GM19240 (cell line): ENCODE measurements around the gene EPM2AIP1.
"Not testable (repeated sequence)": the region's sequence is repeated elsewhere in the genome, so short reads cannot be mapped to it uniquely, and the experiment has no call there.

ENCODE experiments used
- DNase-seq: peaks from one replicate; pipeline ENCODE4 v3.0.0; 2011; ENCODE audit warnings: low spot score; ENCODE audit not compliant: insufficient read length

Gene EPM2AIP1

DNA sequence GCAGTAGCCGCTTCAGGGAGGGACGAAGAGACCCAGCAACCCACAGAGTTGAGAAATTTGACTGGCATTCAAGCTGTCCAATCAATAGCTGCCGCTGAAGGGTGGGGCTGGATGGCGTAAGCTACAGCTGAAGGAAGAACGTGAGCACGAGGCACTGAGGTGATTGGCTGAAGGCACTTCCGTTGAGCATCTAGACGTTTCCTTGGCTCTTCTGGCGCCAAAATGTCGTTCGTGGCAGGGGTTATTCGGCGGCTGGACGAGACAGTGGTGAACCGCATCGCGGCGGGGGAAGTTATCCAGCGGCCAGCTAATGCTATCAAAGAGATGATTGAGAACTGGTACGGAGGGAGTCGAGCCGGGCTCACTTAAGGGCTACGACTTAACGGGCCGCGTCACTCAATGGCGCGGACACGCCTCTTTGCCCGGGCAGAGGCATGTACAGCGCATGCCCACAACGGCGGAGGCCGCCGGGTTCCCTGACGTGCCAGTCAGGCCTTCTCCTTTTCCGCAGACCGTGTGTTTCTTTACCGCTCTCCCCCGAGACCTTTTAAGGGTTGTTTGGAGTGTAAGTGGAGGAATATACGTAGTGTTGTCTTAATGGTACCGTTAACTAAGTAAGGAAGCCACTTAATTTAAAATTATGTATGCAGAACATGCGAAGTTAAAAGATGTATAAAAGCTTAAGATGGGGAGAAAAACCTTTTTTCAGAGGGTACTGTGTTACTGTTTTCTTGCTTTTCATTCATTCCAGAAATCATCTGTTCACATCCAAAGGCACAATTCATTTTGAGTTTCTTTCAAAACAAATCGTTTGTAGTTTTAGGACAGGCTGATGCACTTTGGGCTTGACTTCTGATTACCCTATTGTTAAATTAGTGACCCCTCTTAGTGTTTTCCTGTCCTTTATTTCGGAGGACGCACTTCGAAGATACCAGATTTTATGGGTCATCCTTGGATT, 674 bp upstream of the EPM2AIP1 start, which contains the start of gene MLH1:
TSS of gene MLH1 (plus strand) at position 193 of the 958 bp plus-strand sequence. CDS start at position 223, 30 bp downstream.
- peak; percentile 60 for DNase-seq

DNA sequence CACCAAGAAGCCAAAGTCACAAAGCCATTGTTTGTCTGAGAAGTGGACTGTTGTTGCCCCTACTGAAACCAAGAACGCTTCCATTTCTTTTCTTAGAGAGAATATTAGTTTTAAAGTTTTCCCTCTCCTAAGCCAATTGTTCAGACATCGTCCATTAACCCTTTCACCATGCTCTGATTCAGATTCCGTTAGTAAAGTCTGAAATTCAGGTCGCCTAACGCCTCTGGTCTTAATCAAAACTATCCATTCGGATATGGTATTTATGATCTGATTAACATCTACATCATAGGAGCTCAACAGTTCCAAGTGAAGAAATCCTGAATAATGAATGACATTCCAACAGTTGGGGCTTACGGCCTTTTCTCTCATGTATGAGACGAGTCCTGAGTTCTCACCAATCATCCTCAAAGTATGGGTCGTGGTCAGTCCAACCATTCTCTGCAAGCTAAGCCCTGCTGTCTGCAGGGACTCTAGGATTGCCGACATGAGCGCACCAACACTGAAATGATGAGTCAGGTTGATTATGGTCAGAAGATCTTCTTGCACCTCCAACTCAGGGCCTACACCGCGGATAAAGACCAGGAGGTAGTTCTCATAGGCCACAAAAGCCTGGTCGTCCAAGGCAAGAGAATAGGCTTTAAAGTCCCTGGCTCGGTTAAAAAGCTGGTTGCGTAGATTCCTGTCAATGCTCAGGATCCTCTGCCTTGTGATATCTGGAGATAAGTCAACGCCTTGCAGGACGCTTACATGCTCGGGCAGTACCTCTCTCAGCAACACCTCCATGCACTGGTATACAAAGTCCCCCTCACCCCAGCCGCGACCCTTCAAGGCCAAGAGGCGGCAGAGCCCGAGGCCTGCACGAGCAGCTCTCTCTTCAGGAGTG, 767 bp downstream of the EPM2AIP1 start:
- no peak for DNase-seq

DNA sequence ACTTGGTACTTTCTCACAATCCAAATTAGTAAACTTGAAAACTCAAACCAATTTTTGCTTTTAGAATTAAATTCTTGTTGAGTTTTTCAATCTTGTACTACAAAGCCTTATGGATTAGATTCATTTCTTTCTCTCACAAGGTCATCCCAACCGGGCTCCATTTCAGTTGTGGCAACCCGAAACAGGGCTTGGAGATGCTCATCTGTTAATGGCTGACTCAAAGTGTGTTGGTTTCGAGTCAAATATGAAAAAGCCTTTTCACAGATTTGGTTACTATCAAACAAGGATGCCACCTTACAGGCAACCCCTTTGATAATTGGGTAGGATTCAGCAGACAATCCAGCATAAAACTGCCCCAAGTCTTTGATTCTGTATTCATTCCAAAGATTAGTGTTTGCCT, 1.8 kb downstream of the EPM2AIP1 start:
- no peak for DNase-seq

DNA sequence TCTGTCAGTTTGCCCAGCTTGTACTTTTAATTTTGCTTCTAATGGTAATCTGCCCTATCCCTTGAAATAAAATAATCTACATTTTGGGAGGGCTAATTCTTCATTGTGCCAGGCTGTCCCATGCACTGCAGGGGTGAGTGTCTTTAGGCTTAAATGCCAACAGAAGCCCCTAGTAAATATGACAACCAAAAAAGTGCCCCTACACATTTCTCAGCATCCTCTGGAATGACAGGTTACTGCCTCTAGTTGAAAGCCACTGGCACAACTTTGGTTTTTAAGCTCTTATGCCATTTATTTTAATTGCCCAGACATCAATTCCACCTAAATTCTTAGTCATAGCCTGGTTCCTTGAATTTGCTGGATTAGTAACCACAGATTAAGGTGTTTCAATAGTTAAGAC, 3.4 kb downstream of the EPM2AIP1 start:
- DNase-seq = no peak

DNA sequence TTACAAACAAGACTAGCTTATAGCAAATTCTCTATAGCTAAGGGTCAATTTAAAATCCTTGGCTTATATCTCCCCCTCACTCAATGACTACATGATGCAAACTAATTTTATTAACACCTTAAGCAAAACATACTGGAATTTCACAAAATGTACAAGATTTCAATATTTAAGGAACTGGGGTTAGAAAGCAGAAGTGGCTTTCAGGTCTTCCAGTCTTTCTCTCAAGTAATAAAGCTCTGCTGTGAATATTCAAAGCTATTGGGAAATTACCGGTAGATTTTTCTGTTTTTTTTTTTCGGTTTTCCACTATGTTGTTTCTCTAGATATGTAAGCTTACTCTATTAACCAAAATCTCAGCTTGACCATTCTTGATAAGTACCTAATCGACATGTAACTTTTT, 3.9 kb downstream of the EPM2AIP1 start:
- no peak for DNase-seq

DNA sequence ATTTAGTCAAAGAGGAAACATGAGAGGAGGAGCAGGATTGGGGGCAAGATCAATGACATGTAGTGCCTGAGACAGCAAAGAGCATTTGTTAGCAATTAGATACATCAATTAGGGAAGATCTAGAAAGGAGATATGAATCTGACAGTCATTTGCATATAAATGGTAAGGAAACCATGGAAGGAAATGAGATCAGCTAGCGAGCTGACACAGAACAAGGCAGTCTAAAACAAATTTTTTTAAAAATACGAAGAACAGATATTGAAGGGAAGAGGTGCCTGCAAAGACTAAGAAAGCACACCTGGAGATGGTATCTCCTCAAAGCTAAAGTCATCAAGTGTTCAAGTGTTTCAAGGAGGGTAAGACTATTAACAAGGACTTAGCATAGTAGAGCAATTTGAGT, 4.6 kb downstream of the EPM2AIP1 start:
- no peak for DNase-seq

DNA sequence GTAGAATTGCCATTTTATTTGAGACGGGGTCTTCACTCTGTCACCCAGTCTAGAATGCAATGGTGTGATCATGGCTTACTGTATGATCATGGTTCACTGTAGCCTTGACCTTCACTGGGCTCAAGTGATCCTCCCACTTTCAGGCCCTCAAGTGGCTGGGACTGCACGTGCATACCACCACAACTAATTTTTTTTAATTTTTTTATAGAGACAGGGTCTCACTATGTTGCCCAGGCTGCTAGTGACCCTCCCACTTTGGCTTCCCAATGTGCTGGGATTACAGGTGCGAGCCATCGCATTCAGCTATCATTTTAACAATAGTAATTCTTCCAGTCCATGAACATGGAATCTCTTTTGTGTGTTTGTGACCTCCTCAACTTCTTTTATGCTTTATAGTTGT, 11.9 kb downstream of the EPM2AIP1 start:
- DNase-seq = no peak

DNA sequence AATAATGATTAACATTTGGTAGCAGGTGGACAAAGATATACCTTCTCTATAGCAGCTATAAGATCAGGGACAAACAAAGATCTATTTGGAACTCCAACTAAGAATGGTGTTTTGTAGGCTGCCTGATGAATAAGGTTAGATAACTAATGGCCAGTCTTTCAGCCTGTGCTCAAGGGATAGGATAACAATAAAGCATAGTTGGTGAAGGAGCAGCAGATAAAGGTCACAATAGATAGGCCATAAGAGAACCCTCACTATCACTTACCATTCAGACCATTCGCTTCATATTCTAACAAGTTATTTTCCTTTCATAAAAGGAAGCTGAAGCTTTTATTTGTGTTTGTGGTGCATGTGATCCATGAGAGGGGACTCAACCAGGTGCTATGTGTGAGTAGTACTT, 19.8 kb downstream of the EPM2AIP1 start:
- no peak for DNase-seq

DNA sequence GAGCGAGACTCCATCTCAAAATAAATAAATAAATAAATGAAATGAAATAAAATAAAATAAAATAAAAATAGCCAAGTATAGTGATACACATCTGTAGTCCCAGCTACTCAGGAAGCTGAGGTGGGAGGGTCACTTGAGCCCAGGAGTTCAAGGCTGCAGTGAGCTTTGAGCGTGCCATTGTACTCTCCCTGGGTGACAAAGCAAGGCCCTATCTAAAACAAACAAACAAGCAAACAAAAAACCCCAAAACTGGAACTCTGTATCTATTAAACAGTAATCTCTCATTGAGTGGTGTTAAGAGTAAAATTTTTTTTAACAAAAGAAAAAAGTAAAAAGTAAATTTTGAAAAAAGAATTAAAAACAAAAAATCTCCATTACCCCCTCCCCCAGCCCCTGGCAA, 20.8 kb downstream of the EPM2AIP1 start:
- DNase-seq = no peak

DNA sequence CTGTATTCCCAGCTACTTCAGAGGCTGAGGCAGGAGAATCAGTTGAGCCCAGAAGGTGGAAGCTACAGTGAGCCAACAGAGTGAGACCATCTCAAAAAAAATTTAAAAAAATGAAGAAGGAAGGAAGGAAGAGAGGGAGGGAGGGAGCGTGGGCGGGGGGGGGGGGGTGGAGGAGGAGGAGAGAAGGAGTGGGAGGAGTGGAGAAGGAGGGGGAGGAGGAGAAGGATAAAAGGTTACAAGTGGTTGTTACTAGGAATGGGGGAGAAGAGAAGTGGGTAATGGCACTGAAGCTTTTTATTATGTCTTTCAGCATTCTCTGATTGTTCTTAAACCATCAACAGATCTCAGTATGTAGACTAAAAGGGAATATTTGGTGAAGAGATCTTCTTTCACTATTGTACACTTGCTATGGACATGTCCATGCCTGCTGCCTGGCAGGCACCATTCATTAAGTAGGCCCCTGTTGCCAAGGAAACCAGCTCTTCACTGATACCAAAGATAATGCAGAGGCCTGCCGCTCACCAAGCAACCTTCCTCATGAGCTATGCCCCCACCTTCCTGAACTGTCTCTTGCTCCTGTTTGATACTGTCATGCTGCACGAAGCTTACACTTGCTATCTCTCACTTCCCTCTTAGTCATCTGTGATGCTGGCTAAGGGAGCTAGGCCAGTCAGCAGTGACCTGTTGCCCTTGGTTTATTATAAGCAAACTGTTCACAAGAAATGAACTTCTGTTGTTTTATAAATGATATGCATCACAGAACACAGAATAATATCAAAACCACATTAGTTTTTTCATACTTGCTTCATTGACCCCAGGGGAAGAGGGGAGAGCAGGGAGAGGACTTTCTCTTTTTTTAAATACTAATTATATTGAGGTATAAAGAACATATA, 23.1 kb downstream of the EPM2AIP1 start:
- DNase-seq = peak; percentile 61

DNA sequence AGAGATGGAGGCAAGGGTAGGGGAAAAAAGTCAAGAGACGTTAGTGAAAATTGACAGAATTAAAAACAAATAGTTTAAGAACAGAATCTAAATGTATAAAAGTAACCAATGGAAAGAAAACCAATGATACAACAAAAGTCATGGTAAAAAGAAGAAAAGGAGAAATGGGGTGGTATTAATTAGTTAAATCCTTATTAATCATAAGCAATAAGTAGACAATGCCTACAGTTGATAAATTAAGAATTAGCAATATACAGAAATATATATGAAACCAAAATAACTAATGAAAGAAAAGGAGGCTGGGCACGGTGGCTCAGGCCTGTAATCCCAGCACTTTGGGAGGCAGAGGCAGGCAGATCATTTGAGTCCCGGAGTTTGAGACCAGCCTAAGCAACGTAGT, 23.8 kb downstream of the EPM2AIP1 start:
- no peak for DNase-seq

DNA sequence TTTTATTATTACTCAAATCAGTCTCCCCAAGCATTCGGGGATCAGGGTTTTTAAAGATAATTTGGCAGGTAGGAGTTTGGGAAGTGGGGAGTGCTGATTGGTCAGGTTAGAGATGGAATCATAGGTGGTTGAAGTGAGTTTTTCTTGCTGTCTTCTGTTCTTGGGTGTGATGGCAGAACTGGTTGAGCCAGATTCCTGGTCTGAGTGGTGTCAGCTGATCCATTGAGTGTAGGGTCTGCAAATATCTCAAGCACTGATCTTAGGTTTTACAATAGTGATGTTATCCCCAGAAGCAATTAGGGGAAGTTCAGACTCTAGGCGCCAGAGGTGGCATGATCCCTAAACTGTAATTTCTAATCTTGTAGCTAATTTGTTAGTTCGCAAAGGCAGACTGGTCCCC, 27.5 kb downstream of the EPM2AIP1 start:
- no peak for DNase-seq

DNA sequence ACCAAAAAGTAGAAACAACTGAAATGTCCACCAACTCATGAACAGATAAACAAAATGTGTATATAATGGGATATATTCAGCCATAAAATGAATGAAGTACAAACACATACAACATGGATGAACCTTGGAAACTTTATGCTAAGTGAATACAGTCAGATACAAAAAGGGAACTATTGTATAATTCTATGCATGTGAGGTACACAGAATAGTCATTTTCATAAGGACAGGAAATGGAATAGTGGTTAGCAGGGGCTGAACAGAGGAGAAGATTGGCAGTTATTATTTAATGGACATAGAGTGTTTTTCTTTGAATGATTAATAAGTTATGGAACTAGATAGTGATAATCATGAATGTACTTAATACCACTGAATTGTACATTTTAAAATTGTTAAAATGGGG, 28.1 kb downstream of the EPM2AIP1 start:
- DNase-seq = no peak

DNA sequence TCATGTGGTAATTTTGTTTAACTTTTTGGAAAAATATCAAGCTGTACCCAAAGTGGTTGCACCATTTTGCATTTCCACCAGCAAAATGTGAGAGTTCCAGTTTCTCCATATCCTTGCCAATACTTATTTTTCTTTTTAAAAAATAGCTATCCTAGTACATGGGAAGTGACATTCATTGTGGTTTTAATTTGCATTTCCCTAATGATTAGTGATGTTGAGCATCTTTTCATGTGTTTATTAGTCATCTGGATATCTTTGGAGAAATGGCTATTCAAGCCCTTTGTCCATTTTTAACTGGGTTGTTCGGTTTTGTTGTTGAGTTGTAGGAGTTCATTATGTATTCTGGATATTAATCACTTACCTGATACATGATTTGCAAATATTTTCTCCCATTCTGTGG, 28.6 kb downstream of the EPM2AIP1 start:
- DNase-seq = no peak

DNA sequence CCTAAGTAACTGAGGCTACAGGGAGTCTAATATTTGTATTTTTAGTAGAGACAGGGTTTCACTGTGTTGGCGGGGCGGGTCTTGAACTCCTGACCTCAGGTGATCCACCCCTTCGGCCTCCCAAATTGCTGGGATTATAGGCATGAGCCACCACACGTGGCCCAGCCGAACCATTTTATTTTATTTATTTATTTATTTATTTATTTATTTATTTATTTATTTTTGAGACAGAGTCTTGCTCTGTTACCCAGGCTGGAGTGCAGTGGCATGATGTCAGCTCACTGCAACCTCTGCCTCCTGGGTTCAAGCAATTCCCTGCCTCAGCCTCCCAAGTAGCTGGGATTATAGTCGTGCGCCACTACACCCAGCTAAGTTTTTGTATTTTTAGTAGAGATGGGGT, 29.9 kb downstream of the EPM2AIP1 start:
- not testable (repeated sequence) for DNase-seq

DNA sequence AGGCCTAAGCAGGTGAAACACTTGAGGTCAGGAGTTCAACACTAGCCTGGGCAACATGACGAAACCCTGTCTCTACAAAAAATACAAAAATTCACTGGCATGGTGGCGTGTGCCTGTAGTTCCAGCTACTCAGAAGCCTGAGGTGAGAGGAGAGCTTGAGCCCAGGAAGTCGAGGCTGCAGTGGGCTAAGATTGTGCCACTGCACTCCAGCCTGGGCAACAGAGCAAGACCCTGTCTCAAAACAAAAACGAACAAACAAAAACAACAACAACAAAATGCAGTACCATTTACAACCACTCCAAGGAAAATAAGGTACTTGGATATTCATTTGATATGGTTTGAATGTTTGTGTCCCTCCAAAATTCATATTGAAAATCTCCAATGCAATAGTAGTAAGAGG, 32.4 kb downstream of the EPM2AIP1 start:
- no peak for DNase-seq

DNA sequence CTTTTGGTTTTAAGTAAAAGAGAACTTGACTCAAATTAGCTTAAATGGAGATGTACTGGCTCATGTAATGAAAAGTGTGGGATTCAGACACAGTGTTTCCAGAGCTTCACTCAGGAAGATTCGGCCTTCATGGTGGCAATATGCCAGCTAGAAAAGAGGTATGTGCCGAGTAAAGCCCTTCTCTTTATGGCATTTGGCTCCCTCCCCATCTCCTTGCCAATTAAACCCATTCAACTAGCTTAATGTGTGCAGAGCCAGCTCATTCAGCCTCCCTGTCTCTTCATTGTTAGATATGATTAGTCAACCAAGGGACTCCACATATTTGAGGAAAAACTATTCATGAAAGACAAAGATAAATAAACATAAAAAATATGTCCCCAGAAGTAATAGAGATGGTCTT, 33.1 kb downstream of the EPM2AIP1 start:
- DNase-seq = no peak

DNA sequence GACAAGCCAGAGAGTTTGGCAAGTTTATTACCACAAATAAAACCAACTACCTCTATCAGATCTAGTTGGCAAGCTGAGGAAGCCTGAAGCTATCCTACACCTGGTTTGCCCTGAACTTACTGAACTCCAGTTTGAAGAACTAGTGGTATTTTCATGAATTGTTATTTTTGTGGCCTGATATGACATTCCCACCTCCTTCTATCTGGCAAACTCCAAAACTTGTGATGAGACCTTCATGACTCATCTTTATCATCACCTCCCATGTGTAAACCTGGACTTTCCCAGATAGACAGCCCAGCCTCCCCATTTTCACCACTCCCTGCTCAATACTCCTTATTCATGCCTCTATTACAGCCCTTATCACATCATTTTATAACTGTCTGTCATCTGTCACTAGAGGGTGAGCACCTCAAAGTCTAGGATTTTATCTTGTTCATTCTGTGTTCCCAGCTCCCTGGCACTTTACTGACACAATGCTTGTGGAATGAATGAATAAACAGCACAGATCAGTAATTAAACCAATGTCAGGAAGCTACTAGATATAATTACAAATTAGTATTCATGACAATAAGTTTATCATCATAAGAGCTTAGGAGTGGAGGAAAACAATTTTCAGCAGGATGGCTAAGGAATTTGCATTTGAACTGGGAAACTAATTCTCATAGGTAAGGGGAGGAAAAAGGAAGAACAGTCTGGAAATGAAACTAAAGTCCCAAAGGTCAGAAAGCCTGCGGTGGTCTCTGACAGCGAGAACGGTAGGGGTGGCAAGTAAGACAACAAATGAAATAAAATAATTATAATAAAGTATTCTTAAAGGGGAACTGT, 34.9 kb downstream of the EPM2AIP1 start:
- no peak for DNase-seq

DNA sequence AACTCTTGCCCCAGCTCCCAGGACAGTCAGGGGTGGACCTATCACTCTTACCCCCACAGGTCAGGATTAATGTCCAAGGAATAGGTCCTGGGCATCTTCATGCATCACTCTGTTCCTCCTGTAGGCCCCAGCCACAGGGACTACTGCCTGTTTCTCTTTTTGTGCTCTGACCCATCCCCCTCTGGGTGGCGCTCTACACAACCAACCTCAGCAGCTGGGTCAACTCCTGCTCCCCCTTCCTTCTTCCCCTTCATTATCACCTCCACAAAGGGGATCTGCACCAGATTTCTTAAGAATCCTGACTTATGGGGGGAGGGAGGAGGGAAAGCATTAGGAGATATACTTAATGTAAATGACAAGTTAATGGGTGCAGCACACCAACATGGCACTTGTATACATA, 35.9 kb downstream of the EPM2AIP1 start:
- no peak for DNase-seq

DNA sequence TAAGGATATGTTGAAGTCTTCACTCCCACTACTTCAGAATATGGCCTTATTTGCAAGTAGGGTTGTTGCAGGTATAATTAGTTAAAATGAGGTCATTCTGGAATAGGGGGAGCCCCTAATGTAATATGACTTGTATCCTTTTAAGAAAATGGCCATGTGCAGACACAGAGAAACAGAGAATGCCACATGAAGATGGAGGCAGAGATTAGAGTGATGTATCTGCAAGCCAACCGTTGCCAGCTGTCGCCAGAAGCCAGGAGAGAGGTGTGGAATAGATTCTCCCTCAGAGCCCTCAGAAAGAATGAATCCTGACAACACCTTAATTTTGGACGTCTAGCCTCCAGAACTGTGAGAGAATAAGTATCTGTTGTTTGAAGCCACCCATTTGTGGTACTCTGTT, 36.8 kb downstream of the EPM2AIP1 start:
- no peak for DNase-seq
